Activated B cell treated with CpG ODN at 0.5 μM for 24 hours (primary cell): ENCODE results near the gene ZFHX3. TPM values are rescaled to one million over a fixed set of nuclear protein-coding genes. Genes with fewer than 3 reads are reported as not detected.

Source experiments
- ATAC-seq: fragments of 200-7000 bp; cut with Tn5 transposase; one replicate; pipeline ENCODE4 v1.10.0; 2021; ENCODE audit warnings: low read depth, mild to moderate bottlenecking, moderate library complexity
- CTCF ChIA-PET: fragments of 350-600 bp; sonication (Branson Sonifier 250); formaldehyde crosslinking; loops from one replicate; lab custom pipeline; 2021; ENCODE audit warnings: antibody characterized with exemption; lab: Charles Lee
- POLR2A ChIA-PET: fragments of 350-600 bp; sonication (Branson Sonifier 250); formaldehyde crosslinking; loops from one replicate; lab custom pipeline; 2021; ENCODE audit warnings: antibody characterized with exemption; lab: Charles Lee
- DNase-seq: peaks from one replicate; pipeline ENCODE4 v3.0.0; 2022
- H3K27ac Mint-ChIP-seq: one replicate; pipeline ENCODE4 v1.8.0; 2020; ENCODE audit warnings: mixed read lengths
- H3K27me3 Mint-ChIP-seq: one replicate; pipeline ENCODE4 v1.8.0; 2021; ENCODE audit warnings: mixed read lengths
- H3K36me3 Mint-ChIP-seq: one replicate; pipeline ENCODE4 v1.8.0; 2021; ENCODE audit warnings: low read depth, mixed read lengths
- H3K4me1 Mint-ChIP-seq: one replicate; pipeline ENCODE4 v1.8.0; 2021; ENCODE audit warnings: mixed read lengths
- H3K4me3 Mint-ChIP-seq: one replicate; pipeline ENCODE4 v1.8.0; 2020; ENCODE audit warnings: mild to moderate bottlenecking, mixed read lengths
- H3K9me3 Mint-ChIP-seq: one replicate; pipeline ENCODE4 v1.8.0; 2020; ENCODE audit warnings: mixed read lengths
- CTCF ChIP-seq: fragments of 200-600 bp; IDR thresholded peaks from one replicate; pipeline ENCODE4 v1.8.0; 2022; ENCODE audit warnings: antibody characterized with exemption, mild to moderate bottlenecking
- intact Hi-C: fragments of 100-400 bp; cut with micrococcal nuclease; formaldehyde crosslinking; loops from one replicate; pipeline ENCODE4 v1.15.1; 2024
- total RNA-seq: library from RNA; stranded (reverse); gene quantifications from 2 replicates; pipeline ENCODE4 v1.2.3, GENCODE V29; 2022

ZFHX3 gene
- total RNA-seq, 1 donor from 2014 or later = 9.2 TPM

GRCh38 chr16:73028721-73029361, 19.1 kb downstream of the ZFHX3 start:
- DNase-seq = no peak
- intact Hi-C loops = no loop called here
- peaks cover 11% of the 10 kb centered on the region for H3K27me3 Mint-ChIP-seq
- H3K36me3 Mint-ChIP-seq = no peaks in the 10 kb centered on the region
- POLR2A ChIA-PET = no interaction called here
- no peaks in the 10 kb centered on the region for H3K9me3 Mint-ChIP-seq
- no peak for ATAC-seq
- no peak for TF ChIP-seq CTCF
- CTCF ChIA-PET = no interaction called here
- peaks cover 19% of the 10 kb centered on the region for H3K4me1 Mint-ChIP-seq
- H3K4me3 Mint-ChIP-seq = no peak overlapping the region
- no peak overlapping the region for H3K27ac Mint-ChIP-seq

- no peak for ATAC-seq
- ChIA-PET POLR2A (no interaction called here), CTCF (no interaction called here)
- Mint-ChIP-seq H3K9me3 (no peaks in the 10 kb centered on the region), H3K27ac (no peak overlapping the region), H3K4me3 (no peak overlapping the region), H3K27me3 (peaks cover 11% of the 10 kb centered on the region), H3K36me3 (no peaks in the 10 kb centered on the region), H3K4me1 (peaks cover 18% of the 10 kb centered on the region)
- DNase-seq = no peak
- intact Hi-C loops = no loop called here
- TF ChIP-seq CTCF = no peak
Measured at GRCh38 chr16:73028263-73028662, 19.7 kb downstream of the ZFHX3 start.

GRCh38 chr16:73027685-73028111, 20.2 kb downstream of the ZFHX3 start:
- no peaks in the 10 kb centered on the region for H3K36me3 Mint-ChIP-seq
- POLR2A ChIA-PET = no interaction called here
- H3K27ac Mint-ChIP-seq = no peak overlapping the region
- DNase-seq (no peak), ATAC-seq (no peak)
- H3K9me3 Mint-ChIP-seq = no peaks in the 10 kb centered on the region
- no peak for TF ChIP-seq CTCF
- CTCF ChIA-PET = no interaction called here
- peaks cover 13% of the 10 kb centered on the region for H3K4me1 Mint-ChIP-seq
- no peak overlapping the region for H3K4me3 Mint-ChIP-seq
- intact Hi-C loops = no loop called here
- H3K27me3 Mint-ChIP-seq = peaks cover 11% of the 10 kb centered on the region

GRCh38 chr16:73026754-73027684, 20.9 kb downstream of the ZFHX3 start:
- H3K27me3 Mint-ChIP-seq = peaks cover 5% of the 10 kb centered on the region
- no peak for ATAC-seq
- DNase-seq = no peak
- no peaks in the 10 kb centered on the region for H3K36me3 Mint-ChIP-seq
- H3K4me3 Mint-ChIP-seq = no peak overlapping the region
- TF ChIP-seq CTCF = no peak
- peaks cover 6% of the 10 kb centered on the region for H3K4me1 Mint-ChIP-seq
- intact Hi-C loops = no loop called here
- no peaks in the 10 kb centered on the region for H3K9me3 Mint-ChIP-seq
- CTCF ChIA-PET = no interaction called here
- no peak overlapping the region for H3K27ac Mint-ChIP-seq
- POLR2A ChIA-PET = no interaction called here

- Mint-ChIP-seq H3K36me3 (no peaks in the 10 kb centered on the region), H3K4me1 (no peaks in the 10 kb centered on the region), H3K4me3 (no peak overlapping the region), H3K27me3 (peaks cover 4% of the 10 kb centered on the region), H3K9me3 (no peaks in the 10 kb centered on the region), H3K27ac (no peak overlapping the region)
- DNase-seq (no peak), ATAC-seq (no peak)
- TF ChIP-seq CTCF = no peak
- ChIA-PET POLR2A (no interaction called here), CTCF (no interaction called here)
- intact Hi-C loops = no loop called here
Measured at GRCh38 chr16:73025856-73026210, 22.1 kb downstream of the ZFHX3 start.
